K562 (cell line): ENCODE data around the gene CBX1. TPM values are rescaled to one million over a fixed set of nuclear protein-coding genes. Genes with fewer than 3 reads are reported as not detected.

Source experiments
- FOXA1 ChIP-seq: fragments of 450-650 bp; IDR thresholded peaks from 2 replicates; pipeline ENCODE4 v1.6.1; 2016; ENCODE audit warnings: mild to moderate bottlenecking, borderline replicate concordance
- HMGN3 ChIP-seq: IDR thresholded peaks from 2 replicates; pipeline ENCODE4 v1.6.1; 2011; ENCODE audit warnings: borderline replicate concordance, low read depth, mild to moderate bottlenecking, mixed read lengths, low read length; ENCODE audit not compliant: insufficient read length; ENCODE audit errors: extremely low read depth
- HSF4 ChIP-seq: fragments of 250-450 bp; sonication (Bioruptor Pico); IDR thresholded peaks from 2 replicates; pipeline ENCODE4 v2.1.2; 2022; ENCODE audit warnings: mild to moderate bottlenecking, moderate library complexity, borderline replicate concordance
- IRF2 ChIP-seq: sonication (generic); formaldehyde crosslinking; IDR thresholded peaks from 2 replicates; pipeline ENCODE4 v1.8.1; 2022; ENCODE audit warnings: mild to moderate bottlenecking, missing genetic modification reagents
- JUND ChIP-seq, 2 experiments: IDR thresholded peaks; 2 replicates in 1 of 2; 3 replicates in 1 of 2; pipeline ENCODE4 v1.6.1; 2011; ENCODE audit warnings: borderline replicate concordance in 2 of 2, low read depth in 2 of 2, low read length in 2 of 2, improper control_type of control experiment in 1 of 2, missing biosample characterization in 1 of 2, missing genetic modification characterization in 1 of 2, missing genetic modification reagents in 1 of 2
- NR3C1 ChIP-seq: sonication (generic); formaldehyde crosslinking; IDR thresholded peaks from 2 replicates; pipeline ENCODE4 v1.8.1; 2022; ENCODE audit warnings: missing genetic modification reagents
- POLR2AphosphoS2 ChIP-seq: IDR thresholded peaks from 2 replicates; pipeline ENCODE4 v1.6.1; 2012; ENCODE audit warnings: low read length, improper control_type of control experiment
- POLR3G ChIP-seq: IDR thresholded peaks from 2 replicates; pipeline ENCODE4 v1.6.1; 2011; ENCODE audit not compliant: insufficient read length, insufficient replicate concordance; ENCODE audit errors: extremely low read depth
- POU5F1 ChIP-seq: fragments of 150-350 bp; IDR thresholded peaks from 2 replicates; pipeline ENCODE4 v1.6.1; 2014; ENCODE audit warnings: borderline replicate concordance, low read length, low read depth, mild to moderate bottlenecking; ENCODE audit not compliant: partially characterized antibody
- SMAD3 ChIP-seq: fragments of 450-650 bp; formaldehyde crosslinking; conservative IDR thresholded peaks from 2 replicates; pipeline ENCODE4 v1.4.0; 2020; ENCODE audit warnings: mild to moderate bottlenecking
- TSC22D4 ChIP-seq: fragments of 450-650 bp; IDR thresholded peaks from 2 replicates; pipeline ENCODE4 v1.6.1; 2016; ENCODE audit warnings: missing genetic modification characterization, missing biosample characterization, control low read depth
- U2AF2 ChIP-seq: fragments of 200-400 bp; formaldehyde crosslinking; optimal IDR thresholded peaks from 2 replicates; pipeline ENCODE3; 2017; ENCODE audit warnings: low read depth, mild to moderate bottlenecking, low read length
- VEZF1 ChIP-seq: fragments of 200-800 bp; sonication (Bioruptor generic); IDR thresholded peaks from 2 replicates; pipeline ENCODE4 v1.6.1; 2017; ENCODE audit warnings: missing genetic modification characterization, missing compliant biosample characterization
- ZBTB12 ChIP-seq: fragments of 250-450 bp; sonication (Bioruptor Pico); IDR thresholded peaks from 2 replicates; pipeline ENCODE4 v1.4.0; 2020
- ZBTB17 ChIP-seq: fragments of 450-650 bp; formaldehyde crosslinking; IDR thresholded peaks from 2 replicates; pipeline ENCODE4 v1.4.0; 2020; ENCODE audit warnings: mild to moderate bottlenecking
- ZBTB43 ChIP-seq: sonication (generic); formaldehyde crosslinking; IDR thresholded peaks from 2 replicates; pipeline ENCODE4 v1.8.0; 2023; ENCODE audit warnings: mild to moderate bottlenecking, missing genetic modification reagents
- ZBTB49 ChIP-seq: sonication (generic); formaldehyde crosslinking; IDR thresholded peaks from 2 replicates; pipeline ENCODE4 v1.8.0; 2022; ENCODE audit warnings: missing genetic modification reagents, mild to moderate bottlenecking, borderline replicate concordance
- ZBTB9 ChIP-seq: fragments of 450-650 bp; formaldehyde crosslinking; IDR thresholded peaks from 2 replicates; pipeline ENCODE4 v1.4.0; 2020; ENCODE audit warnings: mild to moderate bottlenecking, moderate library complexity
- ZNF23 ChIP-seq: fragments of 250-450 bp; sonication (Bioruptor Pico); IDR thresholded peaks from 2 replicates; pipeline ENCODE4 v1.4.0; 2020; ENCODE audit warnings: mild to moderate bottlenecking
- polyA plus RNA-seq, 8 experiments: library from polyadenylated mRNA; depleted of rRNA in 4 of 8; stranded (reverse) in 5 of 8; unstranded in 3 of 8; fragments of >200 nt; fragmentation: Nextera tagmentation in 2 of 8; fragmentation: Illumina TruSeq in 1 of 8; extraction: Ambion mirVana in 2 of 8; extraction: Trizol in 1 of 8; gene quantifications; 2 replicates each; pipeline versions ENCODE4 v1.2.1 to v1.2.3, GENCODE V29; 2011 to 2014; ENCODE audit warnings: inconsistent platforms in 1 of 8, missing spikeins in 1 of 8
- total RNA-seq, 7 experiments: library from RNA; depleted of rRNA in 6 of 7; stranded (reverse); fragments of >200 nt in 6 of 7; fragmentation: Illumina TruSeq in 2 of 7; extraction: Trizol in 2 of 7; gene quantifications; 2 replicates each; pipeline versions ENCODE4 v1.2.1 to v1.2.3, GENCODE V29; 2011 to 2021; ENCODE audit warnings: low replicate concordance in 1 of 7

The CBX1 gene
- total and polyA plus RNA-seq, 9 of the 15 experiments (the other 6 are each of a cell fraction or from before 2014, with no cell fraction given): 10.6 to 95.7 (median 52.7) TPM

- TF ChIP-seq HMGN3 (peak; percentile 81), POLR3G (no peak), FOXA1 (no peak), U2AF2 (no peak), ZBTB12 (CRISPR knock-in tag) (no peak), VEZF1 (CRISPR knock-in tag) (peak; percentile 84), TSC22D4 (no peak), ZBTB17 (CRISPR knock-in tag) (no peak), NR3C1 (CRISPR knock-in tag) (peak; percentile 38; the same call in 1 of the 2 replicates), ZBTB9 (CRISPR knock-in tag) (no peak; the same call in 1 of the 2 replicates), HSF4 (CRISPR knock-in tag) (no peak), ZBTB49 (CRISPR knock-in tag) (no peak), POLR2AphosphoS2 (no peak), ZBTB43 (CRISPR knock-in tag) (peak; percentile 75; the same call in 1 of the 2 replicates), POU5F1 (no peak), ZNF23 (no peak), JUND (IDR thresholded peaks at IDR 0.05; ENCODE audit: borderline replicate concordance, low read depth, low read length) (no peak; the same call in 1 of the 2 replicates), JUND (tag; IDR thresholded peaks at IDR 0.05; ENCODE audit: borderline replicate concordance, low read depth, low read length) (no peak), IRF2 (no peak), SMAD3 (no peak)
Observed at GRCh38 chr17:48048384-48049126, 52.7 kb downstream of the CBX1 start (continued).
